K562 (cell line): Measurements from ENCODE around the gene GCG. TPM values are rescaled to one million over a fixed set of nuclear protein-coding genes. Genes with fewer than 3 reads are reported as not detected.
A peak's percentile ranks its signal among the peaks of the same experiment; 100 is the strongest.

Experiments used
- ATAC-seq: fragments of 200-7000 bp; cut with Tn5 transposase; 3 replicates; pipeline ENCODE4 v1.9.1; 2020; ENCODE audit warnings: moderate library complexity
- BruUV-seq: library from RNA; stranded (reverse); fragments of 400-500 nt; replicated peaks from 2 replicates; lab custom pipeline; 2021; lab: Mats Ljungman, UMichigan
- CTCF ChIA-PET: fragments of 300-600 bp; formaldehyde crosslinking; extraction: SDS; loops from one replicate; lab custom pipeline; 2021; ENCODE audit warnings: low intra/inter-chr PET ratio; lab: Yijun Ruan, JAX
- POLR2A ChIA-PET: fragments of 300-600, 350-650 bp; sonication (Branson Sonifier 250); formaldehyde crosslinking; extraction: SDS; loops from one replicate; lab custom pipeline; 2021; ENCODE audit warnings: antibody characterized with exemption, inconsistent platforms; lab: Yijun Ruan, JAX
- DNase-seq, 4 experiments: peaks; one replicate each; pipeline versions ENCODE4 v3.0.0 to v3.0.0-alpha.2; 2011 to 2018; ENCODE audit warnings: low spot score in 3 of 4, mixed read lengths in 3 of 4; ENCODE audit errors: extremely low read depth in 1 of 4
- FAIRE-seq: peaks from 2 replicates; lab custom pipeline; 2011; peaks lifted over from hg19 to GRCh38; lab: Jason Lieb, UNC
- H2AFZ ChIP-seq: 2 replicates; pipeline ENCODE4 v1.6.0; 2011; ENCODE audit warnings: low read depth, low read length, control low read depth, inconsistent platforms
- H3K27ac ChIP-seq: fragments of 200-600 bp; 3 replicates; pipeline ENCODE4 v1.8.0; 2011; ENCODE audit warnings: low read depth, mild to moderate bottlenecking, control low read depth, inconsistent platforms, low read length, moderate library complexity, mixed read lengths; ENCODE audit errors: extremely low read depth
- H3K27me3 ChIP-seq, 2 experiments: fragments of 300-600 bp in 1 of 2; 2 replicates in 1 of 2; 3 replicates in 1 of 2; pipeline versions ENCODE4 v1.6.0 to v1.8.0; 2011; ENCODE audit warnings: inconsistent platforms in 2 of 2, low read length in 2 of 2, mild to moderate bottlenecking in 1 of 2, mixed read lengths in 1 of 2, moderate library complexity in 1 of 2; ENCODE audit not compliant: control insufficient read depth in 2 of 2, insufficient read depth in 2 of 2
- H3K36me3 ChIP-seq: fragments of 300-600 bp; 3 replicates; pipeline ENCODE4 v1.8.0; 2011; ENCODE audit warnings: mild to moderate bottlenecking, low read length, inconsistent platforms; ENCODE audit not compliant: control insufficient read depth, insufficient read depth
- H3K4me1 ChIP-seq, 2 experiments: fragments of 200-600 bp in 1 of 2; replicated peaks in 1 of 2; 2 replicates in 1 of 2; 3 replicates in 1 of 2; pipeline versions ENCODE4 v1.5.1 to v1.8.0; 2011; ENCODE audit warnings: inconsistent platforms in 2 of 2, low read length in 2 of 2, mild to moderate bottlenecking in 1 of 2, mixed read lengths in 1 of 2, moderate library complexity in 1 of 2; ENCODE audit not compliant: control insufficient read depth in 2 of 2, insufficient read depth in 2 of 2
- H3K4me2 ChIP-seq: 2 replicates; pipeline ENCODE4 v1.6.1; 2011; ENCODE audit warnings: low read length, control low read depth, inconsistent platforms, mixed read lengths; ENCODE audit not compliant: insufficient read depth
- H3K4me3 ChIP-seq: fragments of 200-600 bp; sonication (generic), shearing (Covaris generic); 2 replicates; pipeline ENCODE4 v1.5.1; 2016; ENCODE audit warnings: control low read depth, inconsistent platforms
- H3K79me2 ChIP-seq: fragments of 200-600 bp; 3 replicates; pipeline ENCODE4 v1.8.0; 2011; ENCODE audit warnings: low read length, inconsistent platforms; ENCODE audit not compliant: control insufficient read depth, insufficient read depth
- H3K9ac ChIP-seq, 2 experiments: 2 replicates each; pipeline versions ENCODE4 v1.6.0 to v1.6.1; 2011; ENCODE audit warnings: low read depth in 2 of 2, low read length in 2 of 2, control low read depth in 1 of 2, inconsistent platforms in 1 of 2, mild to moderate bottlenecking in 1 of 2, mixed read lengths in 1 of 2; ENCODE audit not compliant: insufficient read depth in 1 of 2
- H3K9me1 ChIP-seq: one replicate; pipeline ENCODE4 v1.6.0; 2011; ENCODE audit warnings: inconsistent platforms, mild to moderate bottlenecking, low read length, moderate library complexity; ENCODE audit not compliant: control insufficient read depth, insufficient read depth
- H3K9me3 ChIP-seq: replicated peaks from 2 replicates; pipeline ENCODE4 v1.5.1; 2011; ENCODE audit warnings: low read depth, low read length, inconsistent platforms; ENCODE audit not compliant: control insufficient read depth, insufficient read depth
- H4K20me1 ChIP-seq: replicated peaks from 2 replicates; pipeline ENCODE4 v1.6.1; 2011; ENCODE audit warnings: low read length, inconsistent platforms, mixed read lengths; ENCODE audit not compliant: control insufficient read depth, insufficient read depth
- CEBPB ChIP-seq: fragments of 450-650 bp; IDR thresholded peaks from 2 replicates; pipeline ENCODE4 v1.6.1; 2016; ENCODE audit warnings: missing genetic modification characterization, missing compliant biosample characterization
- CEBPG ChIP-seq, 3 experiments: fragments of 200-800 bp in 1 of 3; sonication (Bioruptor generic) in 1 of 3; sonication (generic) in 1 of 3; formaldehyde crosslinking in 1 of 3; IDR thresholded peaks in 2 of 3; conservative IDR thresholded peaks in 1 of 3; 2 replicates each; pipeline versions ENCODE4 v1.6.1 to v1.8.0; 2016 to 2022; ENCODE audit warnings: missing compliant biosample characterization in 2 of 3, missing genetic modification characterization in 2 of 3, mild to moderate bottlenecking in 1 of 3, missing genetic modification reagents in 1 of 3
- PHF21A ChIP-seq: fragments of 450-650 bp; IDR thresholded peaks from 2 replicates; pipeline ENCODE4 v1.6.1; 2017; ENCODE audit warnings: low read depth, borderline replicate concordance
- ZNF24 ChIP-seq: fragments of 450-650 bp; IDR thresholded peaks from 2 replicates; pipeline ENCODE4 v1.6.1; 2016
- WGBS: fragments of 100-300 bp; shearing (Covaris generic); methylation state at CpG from one replicate; pipeline ENCODE4 v1.1.6; 2016; ENCODE audit warnings: low coverage, mixed read lengths; ENCODE audit not compliant: insufficient coverage; ENCODE audit errors: missing lambda C conversion rate; 5-methylcytosine and 5-hydroxymethylcytosine counted together
- in situ Hi-C: fragments of 300-500 bp; cut with MboI; formaldehyde crosslinking; loops from 4 replicates; pipeline ENCODE4 v1.15.0; 2018; ENCODE audit warnings: inconsistent platforms, mixed read lengths
- intact Hi-C: fragments of 100-400 bp; cut with micrococcal nuclease; formaldehyde crosslinking; loops from 2 replicates; pipeline ENCODE4 v1.14.2; 2022
- polyA plus RNA-seq, 8 experiments: library from polyadenylated mRNA; depleted of rRNA in 4 of 8; stranded (reverse) in 5 of 8; unstranded in 3 of 8; fragments of >200 nt; fragmentation: Nextera tagmentation in 2 of 8; fragmentation: Illumina TruSeq in 1 of 8; extraction: Ambion mirVana in 2 of 8; extraction: Trizol in 1 of 8; gene quantifications; 2 replicates each; pipeline versions ENCODE4 v1.2.1 to v1.2.3, GENCODE V29; 2011 to 2014; ENCODE audit warnings: inconsistent platforms in 1 of 8, missing spikeins in 1 of 8
- total RNA-seq, 7 experiments: library from RNA; depleted of rRNA in 6 of 7; stranded (reverse); fragments of >200 nt in 6 of 7; fragmentation: Illumina TruSeq in 2 of 7; extraction: Trizol in 2 of 7; gene quantifications; 2 replicates each; pipeline versions ENCODE4 v1.2.1 to v1.2.3, GENCODE V29; 2011 to 2021; ENCODE audit warnings: low replicate concordance in 1 of 7
- TF ChIP-seq, protein P1 (sequence below), 3 experiments: fragments of 200-800 bp in 1 of 3; sonication (Bioruptor generic) in 1 of 3; sonication (generic) in 1 of 3; formaldehyde crosslinking in 1 of 3; IDR thresholded peaks; 2 replicates each; pipeline versions ENCODE4 v1.6.1 to v1.8.0; 2016 to 2022; ENCODE audit warnings: mild to moderate bottlenecking in 2 of 3, missing compliant biosample characterization in 2 of 3, missing genetic modification characterization in 2 of 3, missing genetic modification reagents in 1 of 3

GCG gene
- total and polyA plus RNA-seq, 9 of the 15 experiments (the other 6 are each of a cell fraction or from before 2014, with no cell fraction given), result not detected

DNA sequence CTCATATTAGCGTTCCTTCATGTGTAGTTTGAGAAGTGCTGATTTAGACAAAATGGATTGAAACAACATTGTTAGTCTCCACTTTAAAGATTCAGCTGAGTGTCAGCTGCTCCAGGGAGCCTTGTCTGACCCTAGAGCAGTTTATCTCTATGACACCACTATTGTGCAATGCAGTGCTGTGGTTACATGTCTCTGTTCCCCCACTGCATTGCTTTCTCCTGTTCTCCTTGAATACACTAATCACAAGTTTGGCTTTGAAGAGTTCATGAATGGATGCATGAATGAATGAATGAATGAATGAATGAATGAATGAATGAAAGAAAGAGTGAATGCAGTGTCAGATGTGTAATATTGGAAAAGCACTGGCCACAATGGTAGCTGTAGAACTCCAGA, 38.3 kb downstream of the GCG start:
- POLR2A ChIA-PET, result no interaction called here
- Histone ChIP-seq H3K4me2 (no peak overlapping the region), H3K4me3 (no peak overlapping the region), H2AFZ (no peak overlapping the region), H3K9me1 (no peaks in the 10 kb centered on the region), H3K4me1 (no peaks in the 10 kb centered on the region), H3K79me2 (no peaks in the 10 kb centered on the region), H3K9me3 (no peaks in the 10 kb centered on the region), H4K20me1 (no peaks in the 10 kb centered on the region), H3K27me3 (no peaks in the 10 kb centered on the region), H3K9ac (no peak overlapping the region), H3K36me3 (no peaks in the 10 kb centered on the region), H3K27ac (no peak overlapping the region)
- ATAC-seq (no peak), DNase-seq (no peak), FAIRE-seq (no peak)
- 0% methylated on average over 1 of the region's 1 CpG for WGBS
- intact Hi-C loops, result no loop called here
- in situ Hi-C loops, result no loop called here
- no TSS peak for BruUV-seq
- CTCF ChIA-PET, result no interaction called here
- TF ChIP-seq PHF21A (no peak), ZNF24 (peak; percentile 61; the same call in 1 of the 2 replicates), CEBPB (tag) (peak; percentile 92), CEBPG (CRISPR knock-in tag; IDR thresholded peaks at IDR 0.05) (no peak), CEBPG (tag; conservative IDR thresholded peaks at IDR 0.05 in 1 of 2, IDR thresholded peaks at IDR 0.05 in 1 of 2) (peak; percentile 25 to 89; a peak in 2 of 4 replicates)
- TF ChIP-seq, protein P1, sequence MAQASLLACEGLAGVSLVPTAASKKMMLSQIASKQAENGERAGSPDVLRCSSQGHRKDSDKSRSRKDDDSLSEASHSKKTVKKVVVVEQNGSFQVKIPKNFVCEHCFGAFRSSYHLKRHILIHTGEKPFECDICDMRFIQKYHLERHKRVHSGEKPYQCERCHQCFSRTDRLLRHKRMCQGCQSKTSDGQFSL (CRISPR knock-in tag; IDR thresholded peaks at IDR 0.05), result no peak
- TF ChIP-seq, protein P1 (tag; IDR thresholded peaks at IDR 0.05), result no peak
